Astrocyte of the cerebellum (primary cell): ENCODE results near the gene CPEB3.

Source experiments
- DNase-seq: peaks from one replicate; pipeline ENCODE4 v3.0.0-alpha.2; 2011; ENCODE audit warnings: low read depth
- H3K4me3 ChIP-seq: 2 replicates; pipeline ENCODE4 v1.5.1; 2011; ENCODE audit warnings: mild to moderate bottlenecking, low read depth, low read length, moderate library complexity
- in situ Hi-C: cut with HindIII; loops from 2 replicates; pipeline ENCODE4 v1.10.0; 2017; ENCODE audit warnings: low sequenced_read_pairs
- TF ChIP-seq, protein P1 (sequence below): IDR thresholded peaks from 2 replicates; pipeline ENCODE4 v1.5.1; 2012; ENCODE audit warnings: low read length, low read depth, moderate library complexity, mild to moderate bottlenecking; ENCODE audit errors: missing control alignments

Gene CPEB3

DNA sequence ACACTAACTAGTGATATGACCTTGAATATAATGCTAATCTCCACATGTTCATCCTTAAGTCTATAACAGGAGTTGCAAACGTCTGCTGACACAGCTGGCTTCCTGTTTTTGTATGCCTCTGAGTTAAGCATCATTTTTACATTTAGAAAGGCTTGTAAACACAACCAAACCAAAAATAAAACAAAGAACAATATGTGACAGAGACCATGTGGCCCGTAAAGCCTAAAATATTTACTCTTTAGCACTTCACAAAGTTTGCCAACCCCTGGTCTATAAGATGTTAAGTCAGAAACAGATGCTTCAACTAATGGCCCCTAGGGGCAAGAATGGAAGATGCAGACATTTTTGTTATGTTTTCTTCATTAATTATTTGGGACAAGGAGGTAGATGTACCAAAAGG lies 109.3 kb downstream of the CPEB3 start:
- no peak overlapping the region for H3K4me3 ChIP-seq
- in situ Hi-C loops = loop anchor here (10.0 kb wide), 2 partner anchors 73 to 263 kb away; no protein-coding TSS in a partner anchor
- no peak for DNase-seq
- TF ChIP-seq, protein P1, sequence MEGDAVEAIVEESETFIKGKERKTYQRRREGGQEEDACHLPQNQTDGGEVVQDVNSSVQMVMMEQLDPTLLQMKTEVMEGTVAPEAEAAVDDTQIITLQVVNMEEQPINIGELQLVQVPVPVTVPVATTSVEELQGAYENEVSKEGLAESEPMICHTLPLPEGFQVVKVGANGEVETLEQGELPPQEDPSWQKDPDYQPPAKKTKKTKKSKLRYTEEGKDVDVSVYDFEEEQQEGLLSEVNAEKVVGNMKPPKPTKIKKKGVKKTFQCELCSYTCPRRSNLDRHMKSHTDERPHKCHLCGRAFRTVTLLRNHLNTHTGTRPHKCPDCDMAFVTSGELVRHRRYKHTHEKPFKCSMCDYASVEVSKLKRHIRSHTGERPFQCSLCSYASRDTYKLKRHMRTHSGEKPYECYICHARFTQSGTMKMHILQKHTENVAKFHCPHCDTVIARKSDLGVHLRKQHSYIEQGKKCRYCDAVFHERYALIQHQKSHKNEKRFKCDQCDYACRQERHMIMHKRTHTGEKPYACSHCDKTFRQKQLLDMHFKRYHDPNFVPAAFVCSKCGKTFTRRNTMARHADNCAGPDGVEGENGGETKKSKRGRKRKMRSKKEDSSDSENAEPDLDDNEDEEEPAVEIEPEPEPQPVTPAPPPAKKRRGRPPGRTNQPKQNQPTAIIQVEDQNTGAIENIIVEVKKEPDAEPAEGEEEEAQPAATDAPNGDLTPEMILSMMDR = peak; percentile 26

- in situ Hi-C loops = loop anchor here (10.0 kb wide), 2 partner anchors 74 to 264 kb away; no protein-coding TSS in a partner anchor
- DNase-seq = peak; percentile 4
- H3K4me3 ChIP-seq = no peak overlapping the region
- TF ChIP-seq, protein P1 = no peak
Observed at GRCh38 chr10:92180399-92180798, 110.5 kb downstream of the CPEB3 start.

- no peak overlapping the region for H3K4me3 ChIP-seq
- in situ Hi-C loops = no loop called here
- TF ChIP-seq, protein P1 = no peak
- no peak for DNase-seq
Observed at GRCh38 chr10:92177546-92177945, 113.3 kb downstream of the CPEB3 start.

DNA sequence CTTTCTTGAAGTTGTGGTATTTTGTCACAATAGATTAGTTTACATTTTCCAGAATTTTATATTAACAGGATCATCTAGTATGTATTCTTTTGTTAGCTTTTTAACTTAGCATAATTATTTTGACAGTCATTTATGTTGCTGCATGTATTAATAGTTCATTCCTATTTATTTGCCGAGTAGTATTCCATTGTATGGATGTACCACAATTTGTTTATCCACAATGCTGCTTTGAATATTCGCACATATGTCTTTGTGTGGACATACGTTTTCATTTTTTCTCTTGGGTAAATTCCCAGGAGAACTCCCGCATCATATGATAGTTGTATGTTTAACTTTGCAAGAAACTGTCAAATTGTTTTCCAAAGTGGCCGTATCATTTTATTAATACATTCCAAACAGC lies 115.7 kb downstream of the CPEB3 start:
- no peak for DNase-seq
- in situ Hi-C loops = no loop called here
- TF ChIP-seq, protein P1 = no peak
- no peak overlapping the region for H3K4me3 ChIP-seq

DNA sequence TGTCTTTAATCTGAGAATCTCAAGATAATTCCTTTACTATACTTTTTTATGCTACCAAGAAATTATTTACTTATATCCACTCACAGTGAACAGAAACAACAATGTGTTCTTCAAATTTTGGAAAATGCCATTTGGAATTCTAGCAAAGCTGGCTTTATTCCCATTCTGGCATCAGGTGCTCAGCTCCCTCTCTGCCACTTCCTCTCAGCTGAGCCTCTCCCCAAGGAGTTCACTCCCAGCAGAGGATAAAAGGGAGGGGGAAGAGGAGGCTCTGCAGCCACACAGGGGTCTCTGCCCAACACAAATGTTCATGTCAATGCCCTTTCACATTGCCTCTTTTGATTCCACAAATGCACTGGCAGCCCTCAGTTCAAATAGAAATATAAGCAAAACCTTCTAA lies 116.9 kb downstream of the CPEB3 start:
- in situ Hi-C loops = no loop called here
- TF ChIP-seq, protein P1 = no peak
- H3K4me3 ChIP-seq = no peak overlapping the region
- DNase-seq = no peak

DNA sequence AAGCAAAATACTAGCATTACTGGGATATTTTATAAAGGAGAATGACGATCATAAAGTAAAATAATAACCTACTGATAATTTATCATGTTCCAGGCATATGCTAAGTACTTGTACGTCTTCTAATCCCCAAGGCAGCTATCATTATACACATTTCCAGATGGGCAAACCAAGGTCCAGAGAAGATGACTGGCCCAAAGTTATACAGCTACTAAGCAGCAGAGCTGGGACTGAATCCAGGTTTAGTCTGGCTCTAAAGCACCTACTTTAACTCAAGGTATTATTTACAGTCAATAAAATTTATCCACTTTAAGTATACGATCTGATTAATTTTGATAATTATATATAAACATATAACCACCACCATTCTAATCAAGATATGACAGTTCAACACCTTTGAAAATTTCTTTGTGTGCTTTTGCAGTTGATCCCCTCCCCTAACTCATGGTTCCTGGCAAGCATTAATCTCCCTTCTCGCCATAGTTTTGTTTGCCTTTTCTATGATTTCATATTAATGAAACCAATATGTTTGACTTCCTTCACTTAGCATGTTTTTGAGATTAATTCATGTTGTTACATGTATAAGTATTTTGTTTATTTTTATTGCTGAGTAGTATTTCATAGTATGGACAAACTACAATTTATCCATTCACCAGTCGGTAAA lies 126.7 kb downstream of the CPEB3 start:
- no peak for DNase-seq
- in situ Hi-C loops = no loop called here
- no peak overlapping the region for H3K4me3 ChIP-seq
- TF ChIP-seq, protein P1 = no peak

DNA sequence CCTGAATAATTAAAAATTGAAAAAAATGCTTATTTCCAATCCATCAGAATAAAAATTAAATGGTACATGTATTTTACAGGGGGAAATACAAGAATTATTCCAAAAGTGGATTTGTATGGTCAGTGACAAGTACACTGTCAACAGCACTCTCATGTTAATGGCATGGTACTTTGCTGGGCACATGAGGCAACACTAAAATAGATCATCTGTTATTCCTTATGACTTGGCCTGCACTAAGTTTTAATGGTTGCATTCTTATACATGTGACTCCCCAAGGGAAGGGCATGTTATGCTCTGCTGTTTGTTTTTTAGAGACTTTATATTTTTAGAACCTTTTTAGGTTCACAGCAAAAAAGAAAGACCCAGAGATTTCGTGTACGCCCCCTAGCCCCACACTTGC lies 128.3 kb downstream of the CPEB3 start:
- DNase-seq = no peak
- no peak overlapping the region for H3K4me3 ChIP-seq
- TF ChIP-seq, protein P1 = no peak
- in situ Hi-C loops = no loop called here
